Upper lobe of right lung (tissue), 1 donor: ENCODE measurements around the gene CAVIN2. TPM values are rescaled to one million over a fixed set of nuclear protein-coding genes. Genes with fewer than 3 reads are reported as not detected.

ENCODE experiments used
- ATAC-seq: fragments of 200-7000 bp; cut with Tn5 transposase; one replicate; pipeline ENCODE4 v1.9.1; 2020; ENCODE audit warnings: mild to moderate bottlenecking, moderate library complexity
- DNase-seq: peaks from one replicate; pipeline ENCODE4 v3.0.0-alpha.2; 2020
- H3K27ac ChIP-seq: fragments of 200-600 bp; one replicate; pipeline ENCODE4 v1.8.0; 2022
- H3K27me3 ChIP-seq: fragments of 200-600 bp; one replicate; pipeline ENCODE4 v1.8.0; 2022; ENCODE audit warnings: mild to moderate bottlenecking
- H3K36me3 ChIP-seq: fragments of 200-600 bp; one replicate; pipeline ENCODE4 v1.8.0; 2022
- H3K4me1 ChIP-seq: fragments of 200-600 bp; one replicate; pipeline ENCODE4 v1.8.0; 2022
- H3K4me3 ChIP-seq: fragments of 200-600 bp; one replicate; pipeline ENCODE4 v1.8.0; 2022; ENCODE audit warnings: mild to moderate bottlenecking
- H3K9me3 ChIP-seq: fragments of 200-600 bp; one replicate; pipeline ENCODE4 v1.8.0; 2022
- intact Hi-C: fragments of 100-400 bp; cut with DNase I; formaldehyde crosslinking; loops from one replicate; pipeline ENCODE4 v1.11.0; 2022
- total RNA-seq: library from RNA; stranded (reverse); fragmentation: NEBNext Ultra II Directional; extraction: Animal tissue kit (Norgen Biotek cat#: 25700); gene quantifications from one replicate; pipeline ENCODE4 v1.2.1, GENCODE V29; 2021
- TF ChIP-seq, protein P1 (sequence below): fragments of 200-600 bp; IDR thresholded peaks from one replicate; pipeline ENCODE4 v1.8.0; 2022; ENCODE audit warnings: antibody characterized with exemption
- donor health status: DM: no; HTN: yes; CAD: no; lungs with severe emphysema.

Gene CAVIN2
- total RNA-seq, 1 donor from 2014 or later: 185 TPM

DNA sequence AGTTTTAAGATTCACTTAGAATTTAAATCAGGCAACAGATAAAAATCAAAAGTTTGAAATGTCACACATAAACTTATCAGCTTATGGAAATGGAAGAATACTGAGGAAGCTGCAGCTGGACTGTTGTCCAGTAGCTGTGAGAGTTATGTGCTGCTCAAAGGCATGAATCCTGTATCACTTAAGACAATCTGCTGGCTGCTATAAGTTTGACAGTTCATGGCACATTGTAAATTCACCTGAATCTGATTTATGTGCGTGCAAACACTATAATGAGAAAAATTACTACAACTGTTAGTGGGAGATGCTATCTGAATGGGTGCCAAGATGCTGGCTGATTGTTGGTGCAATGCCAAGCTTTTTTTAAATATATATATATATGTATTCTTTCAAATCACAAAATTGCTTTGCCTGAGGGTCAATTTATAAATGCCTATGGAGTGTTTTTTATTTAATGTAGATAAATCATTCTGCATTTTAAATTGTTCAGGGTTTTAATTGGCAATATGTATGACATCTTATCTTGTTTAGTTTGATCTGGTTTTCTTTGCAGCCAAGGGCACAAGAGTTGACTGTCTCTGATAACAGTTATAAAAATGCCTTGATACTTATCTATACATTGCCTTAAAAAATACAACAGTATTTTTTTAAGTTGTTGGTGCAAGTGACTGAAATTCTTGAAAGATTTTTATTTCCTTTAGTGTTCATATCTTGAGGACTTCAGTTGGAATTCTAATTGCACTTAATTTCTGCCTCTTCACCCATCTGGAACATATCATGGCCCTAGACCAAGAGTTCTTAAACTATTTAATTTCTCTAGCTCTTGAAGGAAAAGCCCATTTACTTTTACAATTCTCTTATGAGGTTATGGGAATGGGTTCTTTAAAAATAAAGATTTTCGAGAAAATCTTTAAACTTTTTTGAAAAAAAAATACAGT lies 48.7 kb downstream of the CAVIN2 start:
- Histone ChIP-seq H3K27me3 (no peaks in the 10 kb centered on the region), H3K4me1 (no peaks in the 10 kb centered on the region), H3K27ac (no peak overlapping the region), H3K36me3 (no peaks in the 10 kb centered on the region), H3K4me3 (no peak overlapping the region), H3K9me3 (no peaks in the 10 kb centered on the region)
- DNase-seq (no peak), ATAC-seq (no peak)
- intact Hi-C loops: no loop called here
- TF ChIP-seq, protein P1, sequence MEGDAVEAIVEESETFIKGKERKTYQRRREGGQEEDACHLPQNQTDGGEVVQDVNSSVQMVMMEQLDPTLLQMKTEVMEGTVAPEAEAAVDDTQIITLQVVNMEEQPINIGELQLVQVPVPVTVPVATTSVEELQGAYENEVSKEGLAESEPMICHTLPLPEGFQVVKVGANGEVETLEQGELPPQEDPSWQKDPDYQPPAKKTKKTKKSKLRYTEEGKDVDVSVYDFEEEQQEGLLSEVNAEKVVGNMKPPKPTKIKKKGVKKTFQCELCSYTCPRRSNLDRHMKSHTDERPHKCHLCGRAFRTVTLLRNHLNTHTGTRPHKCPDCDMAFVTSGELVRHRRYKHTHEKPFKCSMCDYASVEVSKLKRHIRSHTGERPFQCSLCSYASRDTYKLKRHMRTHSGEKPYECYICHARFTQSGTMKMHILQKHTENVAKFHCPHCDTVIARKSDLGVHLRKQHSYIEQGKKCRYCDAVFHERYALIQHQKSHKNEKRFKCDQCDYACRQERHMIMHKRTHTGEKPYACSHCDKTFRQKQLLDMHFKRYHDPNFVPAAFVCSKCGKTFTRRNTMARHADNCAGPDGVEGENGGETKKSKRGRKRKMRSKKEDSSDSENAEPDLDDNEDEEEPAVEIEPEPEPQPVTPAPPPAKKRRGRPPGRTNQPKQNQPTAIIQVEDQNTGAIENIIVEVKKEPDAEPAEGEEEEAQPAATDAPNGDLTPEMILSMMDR: no peak

DNA sequence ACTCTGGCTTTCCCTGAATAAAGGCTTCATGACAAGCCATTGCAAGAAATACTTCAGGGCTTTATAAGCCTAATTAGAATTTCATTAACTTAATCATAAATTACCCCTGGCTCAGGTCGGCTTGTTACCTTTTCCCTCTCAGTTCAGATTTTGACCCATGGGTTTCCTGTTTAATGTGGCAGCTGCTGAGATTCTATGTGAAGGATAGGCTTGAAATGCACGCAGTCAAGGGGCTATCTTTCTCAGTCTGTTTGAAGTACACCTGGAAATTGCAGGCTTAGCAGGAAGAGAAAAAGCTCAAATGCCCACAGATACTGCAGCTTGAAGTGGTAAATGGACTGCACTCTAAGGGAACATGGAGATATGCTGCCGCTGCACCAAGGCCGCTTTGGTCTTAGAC lies 49.4 kb downstream of the CAVIN2 start:
- TF ChIP-seq, protein P1: no peak
- intact Hi-C loops: no loop called here
- ATAC-seq: no peak

DNA sequence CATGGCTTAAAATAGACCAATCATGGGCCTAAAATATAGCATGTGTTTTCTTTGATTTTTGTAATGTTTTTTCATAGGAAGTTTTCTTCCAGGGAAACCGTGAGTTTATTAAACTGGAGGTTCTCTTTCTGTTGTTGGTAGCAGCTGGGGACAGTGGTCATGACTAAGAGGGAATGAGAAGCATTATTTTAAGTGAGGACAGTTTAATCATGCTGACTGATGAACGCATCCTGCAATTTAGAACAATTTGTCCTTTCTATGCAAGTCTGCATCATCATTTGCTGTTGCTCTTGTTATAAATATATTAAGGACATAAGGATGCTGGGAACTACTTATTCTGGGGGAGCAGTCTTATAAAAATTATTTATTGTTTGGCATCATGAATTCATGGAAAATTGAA lies 51.2 kb downstream of the CAVIN2 start:
- H3K4me1 ChIP-seq: no peaks in the 10 kb centered on the region
- ATAC-seq (no peak), DNase-seq (no peak)
- H3K36me3 ChIP-seq: no peaks in the 10 kb centered on the region
- no peaks in the 10 kb centered on the region for H3K9me3 ChIP-seq
- intact Hi-C loops: no loop called here
- H3K27me3 ChIP-seq: no peaks in the 10 kb centered on the region
- TF ChIP-seq, protein P1: no peak
- no peak overlapping the region for H3K27ac ChIP-seq
- no peak overlapping the region for H3K4me3 ChIP-seq

More for the DNA sequence above, 49.4 kb downstream of the CAVIN2 start:
- no peaks in the 10 kb centered on the region for H3K9me3 ChIP-seq
- no peak for DNase-seq
- H3K27me3 ChIP-seq: no peaks in the 10 kb centered on the region
- H3K36me3 ChIP-seq: no peaks in the 10 kb centered on the region
- no peak overlapping the region for H3K4me3 ChIP-seq
- no peak overlapping the region for H3K27ac ChIP-seq
- H3K4me1 ChIP-seq: no peaks in the 10 kb centered on the region

DNA sequence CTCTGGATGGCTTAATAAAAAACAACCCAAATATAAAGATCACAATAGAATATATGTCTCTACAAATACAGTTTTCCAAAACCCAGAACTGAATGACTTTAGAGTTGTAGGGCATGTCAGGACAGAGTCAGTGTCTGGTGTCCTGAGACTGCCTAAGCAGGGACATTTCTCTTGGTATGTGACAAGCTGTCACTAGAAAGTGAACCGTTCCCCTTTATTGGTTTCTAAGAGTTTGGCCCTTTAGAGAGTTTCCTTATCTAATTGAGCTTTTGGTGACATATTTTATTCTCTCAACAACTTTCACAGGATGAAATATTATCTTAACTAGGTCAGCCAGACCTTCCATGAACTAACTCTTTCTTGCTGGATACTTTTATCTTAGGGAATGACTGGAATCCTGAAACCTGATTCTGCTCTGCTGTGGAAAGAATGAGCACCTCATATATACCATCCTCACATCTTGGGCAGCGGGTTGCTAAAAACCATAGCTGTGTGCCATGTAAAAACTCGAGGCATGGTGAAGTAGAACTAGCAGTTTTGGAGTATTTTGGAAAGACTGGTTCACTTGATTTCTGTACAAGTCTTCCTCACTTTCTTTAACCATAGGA lies 54.8 kb downstream of the CAVIN2 start:
- intact Hi-C loops: no loop called here
- DNase-seq (no peak), ATAC-seq (no peak)
- TF ChIP-seq, protein P1: no peak
- no peaks in the 10 kb centered on the region for H3K36me3 ChIP-seq
- no peaks in the 10 kb centered on the region for H3K27me3 ChIP-seq
- no peak overlapping the region for H3K4me3 ChIP-seq
- no peaks in the 10 kb centered on the region for H3K4me1 ChIP-seq
- H3K9me3 ChIP-seq: no peaks in the 10 kb centered on the region
- no peak overlapping the region for H3K27ac ChIP-seq

DNA sequence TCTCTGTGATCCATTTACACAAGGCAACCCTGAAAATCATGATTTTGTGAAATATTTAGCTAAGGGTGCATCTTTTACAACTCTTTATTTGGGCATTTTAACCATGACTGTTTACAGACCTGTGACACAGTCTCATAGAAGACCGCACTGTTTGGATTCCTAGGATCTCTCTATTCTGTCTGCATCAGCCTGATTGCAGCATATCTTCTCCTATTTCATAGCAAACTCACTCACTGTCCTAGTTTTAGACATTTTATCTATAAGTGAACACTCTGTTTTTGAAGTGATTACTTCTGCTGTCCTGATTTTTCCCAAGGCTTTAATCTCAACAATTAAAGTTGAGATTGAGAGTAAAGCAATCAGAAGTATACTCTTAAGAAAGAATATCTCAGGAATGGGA lies 56.2 kb downstream of the CAVIN2 start:
- TF ChIP-seq, protein P1: no peak
- Histone ChIP-seq H3K27ac (no peak overlapping the region), H3K36me3 (no peaks in the 10 kb centered on the region), H3K9me3 (no peaks in the 10 kb centered on the region), H3K27me3 (no peaks in the 10 kb centered on the region), H3K4me1 (no peaks in the 10 kb centered on the region), H3K4me3 (no peak overlapping the region)
- ATAC-seq (no peak), DNase-seq (no peak)
- intact Hi-C loops: no loop called here
